ENCODE data around the gene CDC25C. TPM values are rescaled to one million over a fixed set of nuclear protein-coding genes. Genes with fewer than 3 reads are reported as not detected.

CDC25C gene
- total RNA-seq, 1 experiment from 2014 or later = 18.8 TPM

DNA sequence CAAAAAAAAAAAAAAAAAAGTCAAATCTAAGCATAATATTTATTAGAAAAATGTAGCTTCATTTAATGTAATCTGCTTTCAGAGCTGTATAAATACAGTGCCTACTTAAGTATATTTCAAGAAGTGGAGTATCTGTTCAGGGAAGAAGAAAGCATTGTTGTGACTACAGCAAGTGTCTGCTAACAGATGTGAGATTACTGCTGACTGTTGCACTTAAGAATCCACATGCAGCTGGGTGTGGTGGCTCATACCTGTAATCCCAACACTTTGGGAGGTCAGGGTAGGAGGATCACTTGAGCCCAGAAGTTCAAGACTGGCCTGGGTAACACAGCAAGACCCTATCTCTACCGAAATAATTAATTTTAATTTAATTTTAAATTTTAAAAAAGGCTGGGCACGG lies 39.9 kb upstream of the CDC25C start (continued):
- TF ChIP-seq, protein P1, sequence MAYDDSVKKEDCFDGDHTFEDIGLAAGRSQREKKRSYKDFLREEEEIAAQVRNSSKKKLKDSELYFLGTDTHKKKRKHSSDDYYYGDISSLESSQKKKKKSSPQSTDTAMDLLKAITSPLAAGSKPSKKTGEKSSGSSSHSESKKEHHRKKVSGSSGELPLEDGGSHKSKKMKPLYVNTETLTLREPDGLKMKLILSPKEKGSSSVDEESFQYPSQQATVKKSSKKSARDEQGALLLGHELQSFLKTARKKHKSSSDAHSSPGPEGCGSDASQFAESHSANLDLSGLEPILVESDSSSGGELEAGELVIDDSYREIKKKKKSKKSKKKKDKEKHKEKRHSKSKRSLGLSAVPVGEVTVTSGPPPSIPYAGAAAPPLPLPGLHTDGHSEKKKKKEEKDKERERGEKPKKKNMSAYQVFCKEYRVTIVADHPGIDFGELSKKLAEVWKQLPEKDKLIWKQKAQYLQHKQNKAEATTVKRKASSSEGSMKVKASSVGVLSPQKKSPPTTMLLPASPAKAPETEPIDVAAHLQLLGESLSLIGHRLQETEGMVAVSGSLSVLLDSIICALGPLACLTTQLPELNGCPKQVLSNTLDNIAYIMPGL (CRISPR knock-in tag; IDR thresholded peaks at IDR 0.05) = no peak
- no peak for TF ChIP-seq EMX1 (CRISPR knock-in tag; IDR thresholded peaks at IDR 0.05)

DNA sequence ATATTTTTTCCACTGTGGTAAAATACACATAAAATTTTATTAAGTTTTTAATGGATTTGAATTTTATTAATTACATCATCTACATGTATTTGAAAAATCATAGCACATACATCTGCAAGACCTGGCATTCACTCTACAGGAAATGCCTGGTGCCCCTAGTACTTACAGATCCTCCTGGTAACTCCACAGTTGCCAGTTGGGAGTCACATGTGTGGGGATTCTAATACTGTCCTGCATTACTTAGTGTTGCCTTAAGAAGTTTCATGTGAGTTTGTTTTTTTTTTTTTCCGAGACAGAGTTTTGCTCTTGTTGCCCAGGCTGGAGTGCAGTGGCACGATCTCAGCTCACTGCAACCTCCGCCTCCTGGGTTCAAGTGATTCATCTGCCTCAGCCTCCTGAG lies 38.9 kb upstream of the CDC25C start:
- ChIA-PET POLR2A (interaction anchor here (0.6 to 0.7 kb wide), 2 partner anchors 17 to 55 kb away, joined by 6 to 11 read pairs; no protein-coding TSS in a partner anchor), CTCF (interaction anchor here (1.3 to 7.7 kb wide), 2 partner anchors 17 to 80 kb away, joined by 4 to 69 read pairs; partner anchors contain the start of gene KDM3B)
- TF ChIP-seq ZNF263 (CRISPR knock-in tag; IDR thresholded peaks at IDR 0.05; ENCODE audit: low read depth) = no peak
- TF ChIP-seq, protein P2, sequence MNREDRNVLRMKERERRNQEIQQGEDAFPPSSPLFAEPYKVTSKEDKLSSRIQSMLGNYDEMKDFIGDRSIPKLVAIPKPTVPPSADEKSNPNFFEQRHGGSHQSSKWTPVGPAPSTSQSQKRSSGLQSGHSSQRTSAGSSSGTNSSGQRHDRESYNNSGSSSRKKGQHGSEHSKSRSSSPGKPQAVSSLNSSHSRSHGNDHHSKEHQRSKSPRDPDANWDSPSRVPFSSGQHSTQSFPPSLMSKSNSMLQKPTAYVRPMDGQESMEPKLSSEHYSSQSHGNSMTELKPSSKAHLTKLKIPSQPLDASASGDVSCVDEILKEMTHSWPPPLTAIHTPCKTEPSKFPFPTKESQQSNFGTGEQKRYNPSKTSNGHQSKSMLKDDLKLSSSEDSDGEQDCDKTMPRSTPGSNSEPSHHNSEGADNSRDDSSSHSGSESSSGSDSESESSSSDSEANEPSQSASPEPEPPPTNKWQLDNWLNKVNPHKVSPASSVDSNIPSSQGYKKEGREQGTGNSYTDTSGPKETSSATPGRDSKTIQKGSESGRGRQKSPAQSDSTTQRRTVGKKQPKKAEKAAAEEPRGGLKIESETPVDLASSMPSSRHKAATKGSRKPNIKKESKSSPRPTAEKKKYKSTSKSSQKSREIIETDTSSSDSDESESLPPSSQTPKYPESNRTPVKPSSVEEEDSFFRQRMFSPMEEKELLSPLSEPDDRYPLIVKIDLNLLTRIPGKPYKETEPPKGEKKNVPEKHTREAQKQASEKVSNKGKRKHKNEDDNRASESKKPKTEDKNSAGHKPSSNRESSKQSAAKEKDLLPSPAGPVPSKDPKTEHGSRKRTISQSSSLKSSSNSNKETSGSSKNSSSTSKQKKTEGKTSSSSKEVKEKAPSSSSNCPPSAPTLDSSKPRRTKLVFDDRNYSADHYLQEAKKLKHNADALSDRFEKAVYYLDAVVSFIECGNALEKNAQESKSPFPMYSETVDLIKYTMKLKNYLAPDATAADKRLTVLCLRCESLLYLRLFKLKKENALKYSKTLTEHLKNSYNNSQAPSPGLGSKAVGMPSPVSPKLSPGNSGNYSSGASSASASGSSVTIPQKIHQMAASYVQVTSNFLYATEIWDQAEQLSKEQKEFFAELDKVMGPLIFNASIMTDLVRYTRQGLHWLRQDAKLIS (CRISPR knock-in tag; IDR thresholded peaks at IDR 0.05; ENCODE audit: borderline replicate concordance) = no peak
- TF ChIP-seq ZNF317 (CRISPR knock-in tag; IDR thresholded peaks at IDR 0.05; ENCODE audit: borderline replicate concordance, low read depth) = no peak
- no peak for TF ChIP-seq JAZF1 (CRISPR knock-in tag; IDR thresholded peaks at IDR 0.05)
- TF ChIP-seq, protein P3, sequence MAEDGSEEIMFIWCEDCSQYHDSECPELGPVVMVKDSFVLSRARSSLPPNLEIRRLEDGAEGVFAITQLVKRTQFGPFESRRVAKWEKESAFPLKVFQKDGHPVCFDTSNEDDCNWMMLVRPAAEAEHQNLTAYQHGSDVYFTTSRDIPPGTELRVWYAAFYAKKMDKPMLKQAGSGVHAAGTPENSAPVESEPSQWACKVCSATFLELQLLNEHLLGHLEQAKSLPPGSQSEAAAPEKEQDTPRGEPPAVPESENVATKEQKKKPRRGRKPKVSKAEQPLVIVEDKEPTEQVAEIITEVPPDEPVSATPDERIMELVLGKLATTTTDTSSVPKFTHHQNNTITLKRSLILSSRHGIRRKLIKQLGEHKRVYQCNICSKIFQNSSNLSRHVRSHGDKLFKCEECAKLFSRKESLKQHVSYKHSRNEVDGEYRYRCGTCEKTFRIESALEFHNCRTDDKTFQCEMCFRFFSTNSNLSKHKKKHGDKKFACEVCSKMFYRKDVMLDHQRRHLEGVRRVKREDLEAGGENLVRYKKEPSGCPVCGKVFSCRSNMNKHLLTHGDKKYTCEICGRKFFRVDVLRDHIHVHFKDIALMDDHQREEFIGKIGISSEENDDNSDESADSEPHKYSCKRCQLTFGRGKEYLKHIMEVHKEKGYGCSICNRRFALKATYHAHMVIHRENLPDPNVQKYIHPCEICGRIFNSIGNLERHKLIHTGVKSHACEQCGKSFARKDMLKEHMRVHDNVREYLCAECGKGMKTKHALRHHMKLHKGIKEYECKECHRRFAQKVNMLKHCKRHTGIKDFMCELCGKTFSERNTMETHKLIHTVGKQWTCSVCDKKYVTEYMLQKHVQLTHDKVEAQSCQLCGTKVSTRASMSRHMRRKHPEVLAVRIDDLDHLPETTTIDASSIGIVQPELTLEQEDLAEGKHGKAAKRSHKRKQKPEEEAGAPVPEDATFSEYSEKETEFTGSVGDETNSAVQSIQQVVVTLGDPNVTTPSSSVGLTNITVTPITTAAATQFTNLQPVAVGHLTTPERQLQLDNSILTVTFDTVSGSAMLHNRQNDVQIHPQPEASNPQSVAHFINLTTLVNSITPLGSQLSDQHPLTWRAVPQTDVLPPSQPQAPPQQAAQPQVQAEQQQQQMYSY (CRISPR knock-in tag; IDR thresholded peaks at IDR 0.05) = no peak
- no peak for TF ChIP-seq FOXJ3 (CRISPR knock-in tag; IDR thresholded peaks at IDR 0.05; ENCODE audit: borderline replicate concordance)
- TF ChIP-seq, protein P4, sequence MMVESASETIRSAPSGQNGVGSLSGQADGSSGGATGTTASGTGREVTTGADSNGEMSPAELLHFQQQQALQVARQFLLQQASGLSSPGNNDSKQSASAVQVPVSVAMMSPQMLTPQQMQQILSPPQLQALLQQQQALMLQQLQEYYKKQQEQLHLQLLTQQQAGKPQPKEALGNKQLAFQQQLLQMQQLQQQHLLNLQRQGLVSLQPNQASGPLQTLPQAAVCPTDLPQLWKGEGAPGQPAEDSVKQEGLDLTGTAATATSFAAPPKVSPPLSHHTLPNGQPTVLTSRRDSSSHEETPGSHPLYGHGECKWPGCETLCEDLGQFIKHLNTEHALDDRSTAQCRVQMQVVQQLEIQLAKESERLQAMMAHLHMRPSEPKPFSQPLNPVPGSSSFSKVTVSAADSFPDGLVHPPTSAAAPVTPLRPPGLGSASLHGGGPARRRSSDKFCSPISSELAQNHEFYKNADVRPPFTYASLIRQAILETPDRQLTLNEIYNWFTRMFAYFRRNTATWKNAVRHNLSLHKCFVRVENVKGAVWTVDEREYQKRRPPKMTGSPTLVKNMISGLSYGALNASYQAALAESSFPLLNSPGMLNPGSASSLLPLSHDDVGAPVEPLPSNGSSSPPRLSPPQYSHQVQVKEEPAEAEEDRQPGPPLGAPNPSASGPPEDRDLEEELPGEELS (CRISPR knock-in tag; IDR thresholded peaks at IDR 0.05) = no peak
- TF ChIP-seq, protein P5, sequence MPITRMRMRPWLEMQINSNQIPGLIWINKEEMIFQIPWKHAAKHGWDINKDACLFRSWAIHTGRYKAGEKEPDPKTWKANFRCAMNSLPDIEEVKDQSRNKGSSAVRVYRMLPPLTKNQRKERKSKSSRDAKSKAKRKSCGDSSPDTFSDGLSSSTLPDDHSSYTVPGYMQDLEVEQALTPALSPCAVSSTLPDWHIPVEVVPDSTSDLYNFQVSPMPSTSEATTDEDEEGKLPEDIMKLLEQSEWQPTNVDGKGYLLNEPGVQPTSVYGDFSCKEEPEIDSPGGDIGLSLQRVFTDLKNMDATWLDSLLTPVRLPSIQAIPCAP (CRISPR knock-in tag; IDR thresholded peaks at IDR 0.05) = no peak
- no peak for TF ChIP-seq MXD4 (CRISPR knock-in tag; IDR thresholded peaks at IDR 0.05; ENCODE audit: borderline replicate concordance)
- TF ChIP-seq, protein P6, sequence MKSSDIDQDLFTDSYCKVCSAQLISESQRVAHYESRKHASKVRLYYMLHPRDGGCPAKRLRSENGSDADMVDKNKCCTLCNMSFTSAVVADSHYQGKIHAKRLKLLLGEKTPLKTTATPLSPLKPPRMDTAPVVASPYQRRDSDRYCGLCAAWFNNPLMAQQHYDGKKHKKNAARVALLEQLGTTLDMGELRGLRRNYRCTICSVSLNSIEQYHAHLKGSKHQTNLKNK (CRISPR knock-in tag; IDR thresholded peaks at IDR 0.05) = no peak
- no peak for TF ChIP-seq TEAD4 (CRISPR knock-in tag; IDR thresholded peaks at IDR 0.05)
- no peak for TF ChIP-seq GRHL2 (CRISPR knock-in tag; IDR thresholded peaks at IDR 0.05; ENCODE audit: insufficient replicate concordance, severe bottlenecking)
- no peak overlapping the region for H3K27ac Mint-ChIP-seq
- H3K36me3 Mint-ChIP-seq = peaks cover 16% of the 10 kb centered on the region
- no peaks in the 10 kb centered on the region for H3K4me1 Mint-ChIP-seq
- no peak for ATAC-seq
- DNase-seq (ENCODE audit: low spot score) = no peak
- no peaks in the 10 kb centered on the region for H3K9me3 Mint-ChIP-seq
- H3K27me3 Mint-ChIP-seq (ENCODE audit: low read depth) = no peaks in the 10 kb centered on the region
- H3K4me3 Mint-ChIP-seq = no peak overlapping the region

Data from WTC11 (cell line).